Thyroid gland (tissue), 4 donors: Measurements from ENCODE around the gene ATRIP.

ENCODE experiments used
- POLR2A ChIP-seq, 2 donors: fragments of 450-650 bp; IDR thresholded peaks; one replicate each; pipeline ENCODE4 v1.6.1; 2017; ENCODE audit warnings: antibody characterized with exemption in 2 of 2, mild to moderate bottlenecking in 2 of 2, moderate library complexity in 1 of 2
- TF ChIP-seq, protein P1 (sequence below), 6 experiments: fragments of 200-600 bp in 3 of 6; fragments of 450-650 bp in 3 of 6; sonication (generic) in 3 of 6; IDR thresholded peaks; one replicate each; pipeline ENCODE4 v1.5.1; 2016 to 2019; ENCODE audit warnings: antibody characterized with exemption in 6 of 6, mild to moderate bottlenecking in 2 of 6, inconsistent platforms in 1 of 6, moderate library complexity in 1 of 6

DNA sequence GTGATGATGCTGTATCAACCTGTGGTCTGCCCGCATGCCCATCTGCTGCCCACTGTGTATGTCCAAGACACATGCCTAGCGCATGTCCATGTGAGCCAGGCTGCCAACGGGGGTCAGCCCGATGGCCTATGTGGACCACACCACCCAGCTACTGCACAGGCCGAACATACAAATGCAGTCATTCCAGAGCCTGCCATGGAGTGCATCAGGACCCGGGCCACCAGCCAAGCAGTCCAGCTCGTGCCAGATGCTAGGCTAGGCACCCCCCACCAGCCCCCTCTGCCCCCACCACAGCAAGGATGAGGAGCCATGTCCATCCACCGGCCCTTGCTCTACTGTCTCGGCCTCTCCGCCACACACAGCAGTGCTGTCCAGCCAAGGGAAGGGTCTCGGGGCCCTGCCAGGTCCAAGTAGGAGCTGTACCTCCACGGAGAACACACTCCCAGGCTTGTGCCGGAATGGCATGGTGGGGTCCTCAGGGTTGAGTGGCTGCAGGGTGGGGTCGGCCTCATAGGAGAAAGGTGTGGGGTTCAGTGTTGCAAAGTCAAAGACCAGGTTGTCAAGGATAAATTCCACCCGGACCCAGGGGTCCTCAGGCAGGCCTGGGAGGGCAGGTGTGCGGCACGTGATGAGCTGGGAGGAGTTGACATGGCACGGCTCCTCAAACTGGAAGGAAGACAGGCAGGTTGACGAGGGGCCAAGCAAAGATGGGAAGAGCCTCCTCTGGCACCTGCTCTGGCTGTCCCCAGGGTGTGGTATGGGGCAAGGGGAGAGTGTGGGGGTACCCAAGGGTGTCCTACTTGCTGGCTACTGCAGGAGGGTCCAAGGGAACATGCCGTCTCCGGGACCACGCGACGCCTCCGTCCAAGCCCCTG lies 31.9 kb upstream of the ATRIP start:
- no peak for TF ChIP-seq POLR2A (IDR thresholded peaks at IDR 0.05)
- TF ChIP-seq, protein P1, sequence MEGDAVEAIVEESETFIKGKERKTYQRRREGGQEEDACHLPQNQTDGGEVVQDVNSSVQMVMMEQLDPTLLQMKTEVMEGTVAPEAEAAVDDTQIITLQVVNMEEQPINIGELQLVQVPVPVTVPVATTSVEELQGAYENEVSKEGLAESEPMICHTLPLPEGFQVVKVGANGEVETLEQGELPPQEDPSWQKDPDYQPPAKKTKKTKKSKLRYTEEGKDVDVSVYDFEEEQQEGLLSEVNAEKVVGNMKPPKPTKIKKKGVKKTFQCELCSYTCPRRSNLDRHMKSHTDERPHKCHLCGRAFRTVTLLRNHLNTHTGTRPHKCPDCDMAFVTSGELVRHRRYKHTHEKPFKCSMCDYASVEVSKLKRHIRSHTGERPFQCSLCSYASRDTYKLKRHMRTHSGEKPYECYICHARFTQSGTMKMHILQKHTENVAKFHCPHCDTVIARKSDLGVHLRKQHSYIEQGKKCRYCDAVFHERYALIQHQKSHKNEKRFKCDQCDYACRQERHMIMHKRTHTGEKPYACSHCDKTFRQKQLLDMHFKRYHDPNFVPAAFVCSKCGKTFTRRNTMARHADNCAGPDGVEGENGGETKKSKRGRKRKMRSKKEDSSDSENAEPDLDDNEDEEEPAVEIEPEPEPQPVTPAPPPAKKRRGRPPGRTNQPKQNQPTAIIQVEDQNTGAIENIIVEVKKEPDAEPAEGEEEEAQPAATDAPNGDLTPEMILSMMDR (IDR thresholded peaks at IDR 0.05), result no peak
